Astrocyte (in vitro differentiated cells and primary cell): ENCODE data around the gene FILIP1L.

Experiments used
- CTCF ChIP-seq: IDR thresholded peaks from 2 replicates; pipeline ENCODE4 v1.5.1; 2011; ENCODE audit warnings: low read depth, mild to moderate bottlenecking, inconsistent platforms, low read length, moderate library complexity; ENCODE audit not compliant: insufficient read depth
- EZH2 ChIP-seq: IDR thresholded peaks from 2 replicates; pipeline ENCODE4 v1.6.1; 2012; ENCODE audit warnings: mild to moderate bottlenecking, low read length, inconsistent platforms; ENCODE audit not compliant: insufficient read depth

- TF ChIP-seq CTCF = no peak
- no peak for TF ChIP-seq EZH2
These were observed 164.2 kb downstream of the FILIP1L start for GRCh38 chr3:99949956-99950670.
